ENCODE data around the gene CFD.

DNA sequence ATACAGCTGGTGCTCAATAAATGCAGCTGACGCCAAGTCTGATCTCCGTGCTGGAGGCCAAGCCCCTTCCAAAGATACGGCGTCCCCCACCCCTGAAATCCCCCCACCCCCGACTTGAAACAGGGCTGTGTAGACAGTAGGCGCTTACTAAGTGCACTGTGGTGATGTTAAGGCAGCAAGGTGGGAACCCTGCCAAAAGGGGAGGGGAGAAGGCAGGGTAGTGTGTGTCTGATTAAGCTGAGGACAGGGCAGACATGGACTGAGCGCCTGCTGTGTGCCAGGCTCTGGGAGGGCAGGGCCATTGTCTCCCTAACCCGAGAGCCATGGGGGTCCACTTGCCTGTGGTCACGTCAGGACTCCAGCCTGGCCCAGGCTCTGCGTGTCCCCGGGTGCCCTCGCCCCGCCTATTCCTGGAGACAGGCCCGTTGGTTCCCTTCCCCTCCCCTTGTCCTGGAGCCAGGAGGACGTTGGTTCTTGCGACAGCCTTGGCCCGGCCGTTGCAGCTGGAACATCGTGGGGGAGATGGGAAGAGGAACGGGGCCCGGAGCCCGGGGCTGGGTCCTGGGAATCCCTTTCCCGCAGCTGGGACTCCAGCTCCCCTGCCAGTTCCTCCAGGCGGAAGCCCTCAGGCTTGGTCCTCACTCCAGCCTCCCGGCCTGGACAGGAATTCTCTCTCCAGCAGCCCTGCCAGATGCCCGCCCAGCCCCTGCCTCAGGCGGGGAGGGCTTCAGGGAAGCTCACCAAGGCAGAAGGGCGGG, 9.1 kb upstream of the CFD start:
- TF ChIP-seq, protein P1, sequence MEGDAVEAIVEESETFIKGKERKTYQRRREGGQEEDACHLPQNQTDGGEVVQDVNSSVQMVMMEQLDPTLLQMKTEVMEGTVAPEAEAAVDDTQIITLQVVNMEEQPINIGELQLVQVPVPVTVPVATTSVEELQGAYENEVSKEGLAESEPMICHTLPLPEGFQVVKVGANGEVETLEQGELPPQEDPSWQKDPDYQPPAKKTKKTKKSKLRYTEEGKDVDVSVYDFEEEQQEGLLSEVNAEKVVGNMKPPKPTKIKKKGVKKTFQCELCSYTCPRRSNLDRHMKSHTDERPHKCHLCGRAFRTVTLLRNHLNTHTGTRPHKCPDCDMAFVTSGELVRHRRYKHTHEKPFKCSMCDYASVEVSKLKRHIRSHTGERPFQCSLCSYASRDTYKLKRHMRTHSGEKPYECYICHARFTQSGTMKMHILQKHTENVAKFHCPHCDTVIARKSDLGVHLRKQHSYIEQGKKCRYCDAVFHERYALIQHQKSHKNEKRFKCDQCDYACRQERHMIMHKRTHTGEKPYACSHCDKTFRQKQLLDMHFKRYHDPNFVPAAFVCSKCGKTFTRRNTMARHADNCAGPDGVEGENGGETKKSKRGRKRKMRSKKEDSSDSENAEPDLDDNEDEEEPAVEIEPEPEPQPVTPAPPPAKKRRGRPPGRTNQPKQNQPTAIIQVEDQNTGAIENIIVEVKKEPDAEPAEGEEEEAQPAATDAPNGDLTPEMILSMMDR (conservative IDR thresholded peaks at IDR 0.05; ENCODE audit: low read length): no peak
- TF ChIP-seq EZH2phosphoT487 (IDR thresholded peaks at IDR 0.05; ENCODE audit: borderline replicate concordance, low read depth, low read length): no peak
